IMR-90 (cell line): Measurements from ENCODE around the gene APEX1. TPM values are rescaled to one million over a fixed set of nuclear protein-coding genes. Genes with fewer than 3 reads are reported as not detected.

Experiments used
- ATAC-seq: fragments of 200-7000 bp; cut with Tn5 transposase; 2 replicates; pipeline ENCODE4 v1.9.1; 2020; ENCODE audit warnings: low read depth, mild to moderate bottlenecking, moderate library complexity
- BruUV-seq: library from RNA; stranded (reverse); fragments of 400-500 nt; replicated peaks from 2 replicates; lab custom pipeline; 2021; lab: Mats Ljungman, UMichigan
- CTCF ChIA-PET: fragments of 300-600 bp; formaldehyde crosslinking; extraction: SDS; loops from one replicate; lab custom pipeline; 2021; ENCODE audit warnings: antibody characterized with exemption; lab: Yijun Ruan, JAX
- POLR2A ChIA-PET: fragments of 300-600 bp; sonication (Branson Sonifier 250); formaldehyde crosslinking; loops from one replicate; lab custom pipeline; 2022; ENCODE audit warnings: antibody characterized with exemption; ENCODE audit not compliant: unreplicated experiment; lab: Charles Lee
- DNase-seq: peaks from one replicate; pipeline ENCODE4 v3.0.0; 2013
- H2AFZ ChIP-seq: replicated peaks from 2 replicates; pipeline ENCODE3; 2013; ENCODE audit warnings: low read length, mild to moderate bottlenecking; ENCODE audit not compliant: poor library complexity
- H2AK5ac ChIP-seq: 2 replicates; pipeline ENCODE4 v1.6.1; 2013; ENCODE audit warnings: low read depth, low read length, inconsistent platforms
- H2AK9ac ChIP-seq: replicated peaks from 2 replicates; pipeline ENCODE3; 2013; ENCODE audit warnings: mild to moderate bottlenecking, low read depth, low read length, moderate library complexity; ENCODE audit not compliant: poor library complexity
- H2BK120ac ChIP-seq: 2 replicates; pipeline ENCODE4 v1.6.1; 2013; ENCODE audit warnings: low read depth, low read length, inconsistent platforms
- H2BK15ac ChIP-seq: 3 replicates; pipeline ENCODE4 v1.6.1; 2013; ENCODE audit warnings: low read depth, low read length, inconsistent platforms
- H2BK20ac ChIP-seq: 2 replicates; pipeline ENCODE4 v1.6.1; 2013; ENCODE audit warnings: low read depth, mild to moderate bottlenecking, inconsistent platforms, low read length, moderate library complexity
- H2BK5ac ChIP-seq: 2 replicates; pipeline ENCODE4 v1.6.1; 2013; ENCODE audit warnings: mild to moderate bottlenecking, low read depth, low read length, inconsistent platforms; ENCODE audit not compliant: poor library complexity, severe bottlenecking
- H3K14ac ChIP-seq: replicated peaks from 2 replicates; pipeline ENCODE4 v1.6.1; 2013; ENCODE audit warnings: low read depth, low read length, inconsistent platforms
- H3K18ac ChIP-seq: 2 replicates; pipeline ENCODE4 v1.6.1; 2013; ENCODE audit warnings: low read depth, low read length, control low read depth
- H3K23ac ChIP-seq: 2 replicates; pipeline ENCODE4 v1.6.1; 2013; ENCODE audit warnings: low read depth, low read length, inconsistent platforms
- H3K27ac ChIP-seq: 2 replicates; pipeline ENCODE4 v1.5.1; 2013; ENCODE audit warnings: mild to moderate bottlenecking, control low read depth, low read length; ENCODE audit not compliant: insufficient read depth
- H3K27me3 ChIP-seq: 2 replicates; pipeline ENCODE4 v1.6.1; 2013; ENCODE audit warnings: low read length; ENCODE audit not compliant: control insufficient read depth, insufficient read depth
- H3K36me3 ChIP-seq: 2 replicates; pipeline ENCODE4 v1.6.1; 2013; ENCODE audit warnings: low read length, mixed read lengths; ENCODE audit not compliant: control insufficient read depth, insufficient read depth
- H3K4ac ChIP-seq: 2 replicates; pipeline ENCODE4 v1.6.1; 2013; ENCODE audit warnings: low read depth, low read length, inconsistent platforms
- H3K4me1 ChIP-seq: 2 replicates; pipeline ENCODE4 v1.6.1; 2013; ENCODE audit warnings: low read length, mixed read lengths; ENCODE audit not compliant: control insufficient read depth, insufficient read depth
- H3K4me2 ChIP-seq: 2 replicates; pipeline ENCODE4 v1.6.1; 2013; ENCODE audit warnings: low read depth, mild to moderate bottlenecking, control low read depth, low read length, moderate library complexity
- H3K4me3 ChIP-seq: 2 replicates; pipeline ENCODE4 v1.5.1; 2013; ENCODE audit warnings: low read depth, mild to moderate bottlenecking, control low read depth, low read length, moderate library complexity; ENCODE audit not compliant: insufficient read depth
- H3K56ac ChIP-seq: 2 replicates; pipeline ENCODE4 v1.6.1; 2013; ENCODE audit warnings: low read length, inconsistent platforms; ENCODE audit not compliant: insufficient read depth; ENCODE audit errors: extremely low read depth
- H3K79me1 ChIP-seq, 2 experiments: 2 replicates each; pipeline ENCODE4 v1.6.1; 2013; ENCODE audit warnings: low read length in 2 of 2, inconsistent platforms in 1 of 2, low read depth in 1 of 2
- H3K9ac ChIP-seq: 2 replicates; pipeline ENCODE4 v1.6.1; 2013; ENCODE audit warnings: low read depth, low read length, control low read depth
- H3K9me1 ChIP-seq: 2 replicates; pipeline ENCODE4 v1.6.1; 2013; ENCODE audit warnings: low read length, inconsistent platforms; ENCODE audit not compliant: insufficient read depth
- H3K9me3 ChIP-seq: 2 replicates; pipeline ENCODE4 v1.6.1; 2013; ENCODE audit warnings: low read length; ENCODE audit not compliant: control insufficient read depth, insufficient read depth
- H4K20me1 ChIP-seq: 2 replicates; pipeline ENCODE4 v1.6.1; 2013; ENCODE audit warnings: low read length, inconsistent platforms; ENCODE audit not compliant: insufficient read depth
- H4K5ac ChIP-seq: 2 replicates; pipeline ENCODE4 v1.6.1; 2013; ENCODE audit warnings: mild to moderate bottlenecking, low read depth, low read length, control low read depth
- H4K8ac ChIP-seq, 2 experiments: 2 replicates each; pipeline ENCODE4 v1.6.1; 2013; ENCODE audit warnings: low read depth in 2 of 2, low read length in 2 of 2, control low read depth in 1 of 2, inconsistent platforms in 1 of 2
- H4K91ac ChIP-seq: 2 replicates; pipeline ENCODE4 v1.6.1; 2013; ENCODE audit warnings: low read depth, low read length, inconsistent platforms; ENCODE audit not compliant: insufficient read depth
- BHLHE40 ChIP-seq: fragments of 150-350 bp; IDR thresholded peaks from 2 replicates; pipeline ENCODE4 v1.6.1; 2016; ENCODE audit warnings: mild to moderate bottlenecking, low read depth, low read length
- CEBPB ChIP-seq: IDR thresholded peaks from 2 replicates; pipeline ENCODE4 v1.6.1; 2012; ENCODE audit warnings: low read depth, low read length, improper control_type of control experiment
- CTCF ChIP-seq: conservative IDR thresholded peaks from 2 replicates; pipeline ENCODE4 v1.5.1; 2012; ENCODE audit warnings: mild to moderate bottlenecking, low read depth, low read length, improper control_type of control experiment
- ELK1 ChIP-seq: fragments of 150-350 bp; IDR thresholded peaks from 2 replicates; pipeline ENCODE4 v1.6.1; 2016; ENCODE audit warnings: low read depth, mild to moderate bottlenecking, low read length, moderate library complexity, borderline replicate concordance
- FOS ChIP-seq: fragments of 150-350 bp; IDR thresholded peaks from 2 replicates; pipeline ENCODE4 v1.6.1; 2016; ENCODE audit warnings: low read depth, low read length
- MAFK ChIP-seq: IDR thresholded peaks from 2 replicates; pipeline ENCODE4 v1.6.1; 2012; ENCODE audit warnings: low read depth, low read length, improper control_type of control experiment
- MAZ ChIP-seq: IDR thresholded peaks from 2 replicates; pipeline ENCODE4 v1.6.1; 2012; ENCODE audit warnings: low read depth, mild to moderate bottlenecking, low read length, improper control_type of control experiment, moderate library complexity, borderline replicate concordance
- MXI1 ChIP-seq: IDR thresholded peaks from 2 replicates; pipeline ENCODE4 v1.6.1; 2012; ENCODE audit warnings: low read depth, mild to moderate bottlenecking, low read length, moderate library complexity, borderline replicate concordance
- NFE2L2 ChIP-seq: fragments of 150-350 bp; IDR thresholded peaks from 2 replicates; pipeline ENCODE4 v1.6.1; 2016; ENCODE audit warnings: low read depth, mild to moderate bottlenecking, low read length
- POLR2A ChIP-seq: IDR thresholded peaks from 2 replicates; pipeline ENCODE4 v1.6.1; 2012; ENCODE audit warnings: mild to moderate bottlenecking, low read depth, low read length
- RAD21 ChIP-seq: IDR thresholded peaks from 2 replicates; pipeline ENCODE4 v1.6.1; 2012; ENCODE audit warnings: low read length, improper control_type of control experiment
- RCOR1 ChIP-seq: IDR thresholded peaks from 2 replicates; pipeline ENCODE4 v1.6.1; 2012; ENCODE audit warnings: mild to moderate bottlenecking, low read length, improper control_type of control experiment; ENCODE audit not compliant: insufficient replicate concordance
- RFX5 ChIP-seq: IDR thresholded peaks from 2 replicates; pipeline ENCODE4 v1.8.0; 2012; ENCODE audit warnings: low read depth, mild to moderate bottlenecking, low read length, moderate library complexity
- SMC3 ChIP-seq: fragments of 150-350 bp; IDR thresholded peaks from 2 replicates; pipeline ENCODE4 v1.6.1; 2016; ENCODE audit warnings: low read depth, mild to moderate bottlenecking, antibody characterized with exemption, low read length, moderate library complexity
- USF2 ChIP-seq: fragments of 150-350 bp; IDR thresholded peaks from 2 replicates; pipeline ENCODE4 v1.6.1; 2017; ENCODE audit warnings: mild to moderate bottlenecking, antibody characterized with exemption, low read length, low read depth
- WGBS, 2 experiments: methylation state at CpG; one replicate each; pipeline versions ENCODE4 v1.1.5 to v1.1.7; 2013; ENCODE audit warnings: missing lambda C conversion rate in 2 of 2; ENCODE audit not compliant: insufficient read length in 1 of 2; ENCODE audit errors: extremely low coverage in 2 of 2; 5-methylcytosine and 5-hydroxymethylcytosine counted together
- dilution Hi-C: fragments of 300-500 bp; cut with HindIII; formaldehyde crosslinking; loops from one replicate; pipeline ENCODE4 v1.14.3; 2018; ENCODE audit warnings: low sequenced_read_pairs; ENCODE audit not compliant: unreplicated experiment
- in situ Hi-C: fragments of 300-500 bp; cut with MboI; formaldehyde crosslinking; loops from 3 replicates; pipeline ENCODE4 v1.14.3; 2019; ENCODE audit warnings: low sequenced_read_pairs, inconsistent platforms, mixed read lengths
- intact Hi-C: fragments of 100-400 bp; cut with micrococcal nuclease; formaldehyde crosslinking; loops from 2 replicates; pipeline ENCODE4 v1.10.0; 2022
- polyA plus RNA-seq, 3 experiments: library from polyadenylated mRNA; depleted of rRNA; stranded (reverse); fragments of >200 nt; gene quantifications; 2 replicates each; pipeline ENCODE4 v1.2.3, GENCODE V29; 2012; ENCODE audit warnings: low replicate concordance in 1 of 3
- total RNA-seq: library from RNA; depleted of rRNA; stranded (reverse); fragments of >200 nt; gene quantifications from 2 replicates; pipeline ENCODE4 v1.2.3, GENCODE V29; 2012

APEX1 gene
- total and polyA plus RNA-seq, 2 of the 4 experiments (the other 2 are of a cell fraction): 125 to 241 TPM

- Histone ChIP-seq H2BK5ac (no peak overlapping the region), H2AK5ac (no peak overlapping the region), H3K9ac (no peak overlapping the region), H2AK9ac (no peak overlapping the region), H3K27me3 (peaks cover 2% of the 10 kb centered on the region), H3K4ac (no peak overlapping the region), H3K23ac (no peak overlapping the region), H2AFZ (no peak overlapping the region), H3K4me3 (no peak overlapping the region), H3K14ac (no peak overlapping the region), H4K8ac (no peak overlapping the region), H4K20me1 (no peaks in the 10 kb centered on the region), H2BK20ac (no peak overlapping the region), H3K4me2 (no peak overlapping the region), H3K36me3 (no peaks in the 10 kb centered on the region), H2BK120ac (no peak overlapping the region), H3K18ac (no peak overlapping the region), H3K27ac (no peak overlapping the region), H2BK15ac (no peak overlapping the region), H3K56ac (no peak overlapping the region), H3K9me1 (no peaks in the 10 kb centered on the region), H3K4me1 (peaks cover 5% of the 10 kb centered on the region), H3K79me1 (no peaks in the 10 kb centered on the region), H3K9me3 (no peaks in the 10 kb centered on the region), H4K5ac (no peak overlapping the region), H4K91ac (no peak overlapping the region)
- ATAC-seq: no peak
- in situ Hi-C loops: loop anchor here (10.0 kb wide), 1 partner anchor 266 kb away; the partner anchor contains the start of genes ANG and RNASE4
- DNase-seq: no peak
- TF ChIP-seq RFX5 (no peak), ELK1 (no peak), NFE2L2 (no peak), RCOR1 (no peak), CEBPB (no peak), SMC3 (no peak), RAD21 (no peak), CTCF (no peak), MAFK (no peak), USF2 (no peak), POLR2A (no peak), MXI1 (no peak), MAZ (no peak), FOS (no peak), BHLHE40 (no peak)
- 86% methylated on average over 1 of the region's 2 CpGs; no CpG with 5 or more reads in 1 of the 2 experiments for WGBS, 2 experiments
- ChIA-PET POLR2A (no interaction called here), CTCF (no interaction called here)
- intact Hi-C loops: no loop called here
- dilution Hi-C loops: no loop called here
- no TSS peak for BruUV-seq
Observed at GRCh38 chr14:20418501-20418909, 36.5 kb upstream of the APEX1 start.
